GM10847 (cell line): ENCODE measurements around the gene GBP5.

ENCODE experiments used
- POLR2A ChIP-seq: IDR thresholded peaks from 2 replicates; pipeline ENCODE4 v1.6.1; 2011; ENCODE audit not compliant: insufficient read length; ENCODE audit errors: extremely low read depth

The GBP5 gene

GRCh38 chr1:89287181-89288050 is 14.8 kb upstream of the GBP5 start:
- no peak for TF ChIP-seq POLR2A

GRCh38 chr1:89286549-89287180 is 14.0 kb upstream of the GBP5 start:
- no peak for TF ChIP-seq POLR2A

- no peak for TF ChIP-seq POLR2A
Measured at GRCh38 chr1:89285745-89286380, 13.2 kb upstream of the GBP5 start.

- TF ChIP-seq POLR2A = no peak
Measured at GRCh38 chr1:89280766-89281165, 8.1 kb upstream of the GBP5 start.

- no peak for TF ChIP-seq POLR2A
Measured at GRCh38 chr1:89279011-89279466, 6.4 kb upstream of the GBP5 start.

- no peak for TF ChIP-seq POLR2A
Measured at GRCh38 chr1:89277725-89278124, 5.1 kb upstream of the GBP5 start.

- no peak for TF ChIP-seq POLR2A
Measured at GRCh38 chr1:89276690-89277089, 4.0 kb upstream of the GBP5 start.

GRCh38 chr1:89274411-89274857 is 1.8 kb upstream of the GBP5 start:
- TF ChIP-seq POLR2A = no peak

GRCh38 chr1:89273324-89273778 is 691 bp upstream of the GBP5 start:
- no peak for TF ChIP-seq POLR2A

GRCh38 chr1:89271341-89272015 is 1.2 kb downstream of the GBP5 start:
- no peak for TF ChIP-seq POLR2A

GRCh38 chr1:89270423-89270822 is 2.2 kb downstream of the GBP5 start:
- no peak for TF ChIP-seq POLR2A

- TF ChIP-seq POLR2A = no peak
Measured at GRCh38 chr1:89269277-89269676, 3.4 kb downstream of the GBP5 start.

GRCh38 chr1:89262643-89263042 is 10.0 kb downstream of the GBP5 start:
- TF ChIP-seq POLR2A = no peak

- no peak for TF ChIP-seq POLR2A
Measured at GRCh38 chr1:89261926-89262515, 10.6 kb downstream of the GBP5 start.
